Breast epithelium (tissue), 4 donors: ENCODE measurements around the gene AKTIP. TPM values are rescaled to one million over a fixed set of nuclear protein-coding genes. Genes with fewer than 3 reads are reported as not detected.
"Not testable (repeated sequence)": the region's sequence is repeated elsewhere in the genome, so short reads cannot be mapped to it uniquely, and the experiment has no call there.

ENCODE experiments used
- DNase-seq, 2 donors: peaks; one replicate each; pipeline ENCODE4 v3.0.0-alpha.2; 2019; ENCODE audit warnings: low spot score in 2 of 2
- H3K27ac ChIP-seq, 2 donors: fragments of 200-600 bp; sonication (generic) in 1 of 2; one replicate each; pipeline ENCODE4 v1.5.1; 2016 to 2019; ENCODE audit warnings: mild to moderate bottlenecking in 1 of 2
- H3K27me3 ChIP-seq, 2 donors: fragments of 200-600 bp; sonication (generic) in 1 of 2; one replicate each; pipeline versions ENCODE4 v1.5.1 to v1.6.0; 2017 to 2019; ENCODE audit warnings: control low read depth in 1 of 2, mild to moderate bottlenecking in 1 of 2
- H3K36me3 ChIP-seq: fragments of 200-600 bp; one replicate; pipeline ENCODE4 v1.5.1; 2019
- H3K4me1 ChIP-seq, 2 donors: fragments of 200-600 bp; sonication (generic); one replicate each; pipeline ENCODE4 v1.5.1; 2016 to 2019; ENCODE audit warnings: control low read depth in 1 of 2
- H3K4me3 ChIP-seq, 3 donors: fragments of 200-600 bp; sonication (generic); 1 replicate in 2 of 3; 2 replicates in 1 of 3; pipeline ENCODE4 v1.5.1; 2016 to 2019; ENCODE audit warnings: mild to moderate bottlenecking in 3 of 3, moderate library complexity in 2 of 3
- H3K9me3 ChIP-seq, 2 donors: fragments of 200-600 bp; sonication (generic) in 1 of 2; one replicate each; pipeline ENCODE4 v1.5.1; 2016 to 2019; ENCODE audit warnings: control low read depth in 1 of 2
- POLR2A ChIP-seq: fragments of 450-650 bp; IDR thresholded peaks from one replicate; pipeline ENCODE4 v1.6.1; 2016; ENCODE audit warnings: antibody characterized with exemption, mild to moderate bottlenecking, moderate library complexity
- POLR2AphosphoS5 ChIP-seq, 3 donors: sonication (generic); formaldehyde crosslinking; IDR thresholded peaks; one replicate each; pipeline ENCODE4 v1.6.1; 2017; ENCODE audit warnings: antibody characterized with exemption in 3 of 3
- intact Hi-C: fragments of 100-400 bp; cut with DNase I; formaldehyde crosslinking; loops from one replicate; pipeline ENCODE4 v1.15.1; 2023; ENCODE audit warnings: low total_unique reads
- total RNA-seq, 3 donors: library from RNA; depleted of rRNA; stranded (reverse); fragments of >200 nt; gene quantifications; one replicate each; pipeline ENCODE4 v1.1.0, GENCODE V29; 2016
- TF ChIP-seq, protein P1 (sequence below), 3 donors: fragments of 450-650 bp; IDR thresholded peaks; one replicate each; pipeline ENCODE4 v1.5.1; 2016 to 2017; ENCODE audit warnings: antibody characterized with exemption in 3 of 3, mild to moderate bottlenecking in 3 of 3, moderate library complexity in 3 of 3

Gene AKTIP
- total RNA-seq, 3 donors from 2014 or later, result 39.3 to 56.3 (median 45.3) TPM

DNA sequence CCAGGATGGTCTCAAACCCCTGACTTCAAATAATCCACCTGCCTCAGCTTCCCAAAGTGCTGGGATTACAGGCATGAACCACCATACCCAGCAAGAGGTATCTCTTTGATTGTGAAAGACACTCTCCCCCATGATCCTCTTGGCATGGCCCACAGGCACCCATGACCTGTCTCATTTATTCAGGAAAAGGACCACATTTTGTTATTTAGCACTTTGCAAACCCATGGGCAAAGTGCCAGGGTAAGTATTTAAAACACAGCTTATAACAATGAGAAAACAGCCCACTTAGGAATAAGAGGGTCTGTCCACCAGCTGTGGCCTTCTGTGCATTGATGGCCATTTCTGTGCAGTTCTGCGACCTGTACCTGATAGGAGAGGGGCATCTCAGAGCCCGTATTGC is 12.8 kb upstream of the AKTIP start:
- Histone ChIP-seq H3K27me3 (no peaks in the 10 kb centered on the region), H3K27ac (no peak overlapping the region), H3K36me3 (no peaks in the 10 kb centered on the region), H3K4me3 (no peak overlapping the region), H3K9me3 (no peaks in the 10 kb centered on the region), H3K4me1 (no peaks in the 10 kb centered on the region)
- DNase-seq, result no peak
- intact Hi-C loops, result no loop called here
- TF ChIP-seq, protein P1, sequence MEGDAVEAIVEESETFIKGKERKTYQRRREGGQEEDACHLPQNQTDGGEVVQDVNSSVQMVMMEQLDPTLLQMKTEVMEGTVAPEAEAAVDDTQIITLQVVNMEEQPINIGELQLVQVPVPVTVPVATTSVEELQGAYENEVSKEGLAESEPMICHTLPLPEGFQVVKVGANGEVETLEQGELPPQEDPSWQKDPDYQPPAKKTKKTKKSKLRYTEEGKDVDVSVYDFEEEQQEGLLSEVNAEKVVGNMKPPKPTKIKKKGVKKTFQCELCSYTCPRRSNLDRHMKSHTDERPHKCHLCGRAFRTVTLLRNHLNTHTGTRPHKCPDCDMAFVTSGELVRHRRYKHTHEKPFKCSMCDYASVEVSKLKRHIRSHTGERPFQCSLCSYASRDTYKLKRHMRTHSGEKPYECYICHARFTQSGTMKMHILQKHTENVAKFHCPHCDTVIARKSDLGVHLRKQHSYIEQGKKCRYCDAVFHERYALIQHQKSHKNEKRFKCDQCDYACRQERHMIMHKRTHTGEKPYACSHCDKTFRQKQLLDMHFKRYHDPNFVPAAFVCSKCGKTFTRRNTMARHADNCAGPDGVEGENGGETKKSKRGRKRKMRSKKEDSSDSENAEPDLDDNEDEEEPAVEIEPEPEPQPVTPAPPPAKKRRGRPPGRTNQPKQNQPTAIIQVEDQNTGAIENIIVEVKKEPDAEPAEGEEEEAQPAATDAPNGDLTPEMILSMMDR (IDR thresholded peaks at IDR 0.05), result no peak
- TF ChIP-seq POLR2A (no peak), POLR2AphosphoS5 (IDR thresholded peaks at IDR 0.05) (no peak)

DNA sequence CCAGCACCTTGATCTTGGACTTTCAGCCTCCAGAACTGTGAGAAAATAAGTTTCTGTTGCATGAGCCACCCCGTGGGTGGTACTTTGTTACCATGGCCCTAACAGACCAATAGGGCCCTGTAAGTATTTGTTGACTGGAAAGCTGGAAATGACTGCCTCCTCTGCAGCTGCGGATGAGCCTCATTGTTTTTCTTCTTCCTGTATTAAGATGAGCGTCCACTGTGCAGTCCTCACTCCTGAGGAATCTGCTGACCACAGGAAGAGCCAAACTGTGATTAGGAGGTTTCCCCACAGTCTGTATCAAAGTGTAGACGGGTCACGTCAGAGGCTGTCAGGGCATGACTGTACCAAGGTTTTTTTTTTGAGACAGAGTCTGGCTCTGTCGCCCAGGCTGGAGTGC is 12.2 kb upstream of the AKTIP start:
- intact Hi-C loops, result no loop called here
- no peak for DNase-seq
- H3K27me3 ChIP-seq, result no peaks in the 10 kb centered on the region
- no peaks in the 10 kb centered on the region for H3K36me3 ChIP-seq
- no peak overlapping the region for H3K27ac ChIP-seq
- no peaks in the 10 kb centered on the region for H3K9me3 ChIP-seq
- TF ChIP-seq POLR2AphosphoS5 (IDR thresholded peaks at IDR 0.05) (no peak), POLR2A (no peak)
- TF ChIP-seq, protein P1 (IDR thresholded peaks at IDR 0.05), result no peak
- H3K4me1 ChIP-seq, result no peaks in the 10 kb centered on the region
- no peak overlapping the region for H3K4me3 ChIP-seq

DNA sequence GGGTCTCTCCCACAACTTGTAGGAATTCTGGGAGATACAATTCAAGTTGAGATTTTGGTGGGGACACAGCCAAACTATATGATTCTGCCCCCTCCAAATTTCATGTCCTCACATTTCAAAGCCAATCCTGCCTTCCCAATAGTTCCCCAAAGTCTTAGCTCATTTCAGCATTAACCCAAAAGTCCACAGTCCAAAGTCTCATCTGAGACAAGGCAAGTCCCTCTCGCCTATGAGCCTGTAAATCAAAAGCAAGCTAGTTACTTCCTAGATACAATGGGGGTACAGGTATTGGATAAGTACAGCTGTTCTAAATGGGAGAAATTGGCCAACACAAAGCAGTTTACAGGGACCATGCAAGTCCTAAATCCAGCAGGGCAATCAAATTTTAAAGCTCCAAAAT is 9.8 kb upstream of the AKTIP start:
- H3K4me3 ChIP-seq, DNase-seq, H3K36me3 ChIP-seq, intact Hi-C loops, H3K9me3 ChIP-seq, H3K27me3 ChIP-seq, H3K27ac ChIP-seq, H3K4me1 ChIP-seq: not testable (repeated sequence)

DNA sequence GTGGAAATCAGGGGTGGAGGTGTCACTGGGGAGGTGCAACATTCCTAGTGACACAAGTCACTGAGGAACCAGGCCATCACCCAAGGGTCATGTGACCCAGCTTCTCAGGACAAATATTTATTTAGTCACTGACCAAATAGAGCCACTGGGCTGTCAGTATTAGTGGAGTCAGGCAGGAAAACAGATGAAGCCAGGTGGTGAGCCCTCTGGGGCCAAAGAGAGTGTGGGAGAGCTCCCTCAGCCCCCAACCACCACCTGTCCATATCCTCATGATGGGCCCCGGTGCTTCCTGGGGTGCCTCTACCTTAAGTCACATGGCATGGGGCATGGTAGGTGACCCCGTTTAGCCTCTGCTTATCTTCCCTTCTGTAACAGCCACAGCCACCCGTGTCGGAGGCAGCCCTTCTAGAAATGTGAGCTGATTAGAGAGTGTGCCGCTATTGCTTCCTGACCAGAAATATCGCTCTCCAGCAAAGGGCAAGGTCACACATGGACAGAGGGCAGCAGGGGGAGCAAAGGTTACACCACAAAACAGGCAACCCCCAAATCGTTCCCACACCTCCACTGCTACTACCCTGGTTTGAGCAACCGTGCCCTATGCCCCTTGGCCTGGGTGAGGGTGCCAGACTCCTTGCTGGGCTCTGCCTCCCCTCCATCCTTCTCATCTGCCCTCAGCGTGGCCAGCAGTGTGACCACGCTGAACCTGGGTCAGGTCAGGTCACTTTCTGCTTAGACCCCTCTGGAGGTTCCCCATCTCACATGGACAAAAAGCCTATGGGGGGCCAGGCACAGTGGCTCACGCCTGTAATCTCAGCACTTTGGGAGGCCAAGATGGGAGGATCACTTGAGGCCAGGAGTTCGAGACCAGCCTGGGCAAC is 8.6 kb upstream of the AKTIP start:
- peak in 1 of 2 donors; percentile 53 for DNase-seq
- H3K27me3 ChIP-seq, result no peaks in the 10 kb centered on the region
- TF ChIP-seq, protein P1 (IDR thresholded peaks at IDR 0.05), result peak in 1 of 3 donors; percentile 15
- TF ChIP-seq POLR2A, result no peak
- no peak for TF ChIP-seq POLR2AphosphoS5 (IDR thresholded peaks at IDR 0.05)
- no peaks in the 10 kb centered on the region for H3K36me3 ChIP-seq
- peak overlapping the region; percentile 71 to 78 for H3K27ac ChIP-seq
- H3K9me3 ChIP-seq, result no peaks in the 10 kb centered on the region
- no peaks in the 10 kb centered on the region for H3K4me1 ChIP-seq
- no peak overlapping the region for H3K4me3 ChIP-seq
- intact Hi-C loops, result no loop called here

DNA sequence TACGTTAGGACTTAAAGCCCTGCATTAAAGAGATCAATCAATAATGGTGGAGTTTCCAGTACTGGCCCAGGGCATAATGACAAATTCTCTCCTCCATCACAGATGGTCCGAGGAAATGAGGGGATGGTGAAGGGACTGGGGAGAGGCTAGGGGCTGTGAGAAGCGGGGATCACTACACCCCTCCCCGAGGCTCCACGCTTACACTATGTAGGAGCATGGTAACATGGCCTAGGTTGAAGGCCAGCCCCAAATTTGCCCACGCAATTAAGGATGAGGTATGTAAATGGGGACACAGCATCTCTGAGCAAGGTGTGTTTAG is 8.0 kb upstream of the AKTIP start:
- no peaks in the 10 kb centered on the region for H3K36me3 ChIP-seq
- no peaks in the 10 kb centered on the region for H3K9me3 ChIP-seq
- no peak for DNase-seq
- peak overlapping the region; percentile 71 to 78 for H3K27ac ChIP-seq
- H3K4me3 ChIP-seq, result no peak overlapping the region
- no peaks in the 10 kb centered on the region for H3K4me1 ChIP-seq
- TF ChIP-seq, protein P1 (IDR thresholded peaks at IDR 0.05), result no peak
- no peak for TF ChIP-seq POLR2A
- TF ChIP-seq POLR2AphosphoS5 (IDR thresholded peaks at IDR 0.05), result no peak
- intact Hi-C loops, result no loop called here
- H3K27me3 ChIP-seq, result no peaks in the 10 kb centered on the region
